ENCODE measurements around the gene ZC3H4.
"Not testable (repeated sequence)": the region's sequence is repeated elsewhere in the genome, so short reads cannot be mapped to it uniquely, and the experiment has no call there.

The ZC3H4 gene

GRCh38 chr19:47107953-47108746, 5.4 kb downstream of the ZC3H4 start:
- no peak for DNase-seq (ENCODE audit: low spot score)

GRCh38 chr19:47107202-47107952, 6.2 kb downstream of the ZC3H4 start:
- peak; percentile 69 for DNase-seq (ENCODE audit: low spot score)

- DNase-seq (ENCODE audit: low spot score), result no peak
Observed at GRCh38 chr19:47106821-47107201, 6.8 kb downstream of the ZC3H4 start.

DNA sequence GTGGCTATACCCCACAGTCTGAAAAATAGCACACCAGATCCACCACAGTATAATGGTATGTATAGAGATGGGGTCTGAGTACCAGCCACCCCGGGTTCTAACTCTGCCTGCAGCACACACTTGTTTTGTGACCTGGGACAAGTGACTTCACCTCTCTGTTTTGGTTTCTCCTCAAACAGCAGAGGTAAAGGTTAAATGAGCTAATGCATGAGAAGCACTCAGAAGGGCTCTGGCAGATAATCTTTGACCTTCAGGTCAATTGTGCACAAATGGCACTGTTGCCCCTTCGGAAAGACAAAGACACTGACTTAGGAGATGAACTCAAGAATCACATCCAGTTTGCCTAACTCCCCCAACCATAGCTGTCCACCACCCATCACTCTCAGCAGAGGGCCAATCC, 7.7 kb downstream of the ZC3H4 start:
- DNase-seq (ENCODE audit: low spot score), result no peak

DNA sequence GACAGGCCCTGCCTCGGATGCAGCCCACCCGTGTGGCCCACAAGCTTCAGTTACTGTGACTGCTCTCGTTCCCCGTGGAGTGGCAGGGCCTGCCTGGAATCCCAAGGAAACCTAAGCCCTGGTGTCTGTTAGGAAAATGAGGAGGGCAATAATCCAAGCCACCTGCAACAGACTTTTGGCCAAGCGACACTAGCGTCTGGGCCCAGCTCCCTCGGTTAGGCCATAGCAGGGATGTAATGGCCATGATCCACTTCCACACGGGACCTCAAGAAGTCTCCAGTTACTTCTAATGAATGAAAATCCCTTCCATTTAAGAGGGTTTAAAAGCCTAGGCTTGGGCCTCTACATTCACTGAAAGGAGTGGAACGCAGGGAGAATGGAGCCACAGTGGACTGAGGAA, 8.9 kb downstream of the ZC3H4 start:
- DNase-seq (ENCODE audit: low spot score), result no peak

- DNase-seq (ENCODE audit: low spot score), result no peak
Observed at GRCh38 chr19:47102346-47103060, 11.1 kb downstream of the ZC3H4 start.

DNA sequence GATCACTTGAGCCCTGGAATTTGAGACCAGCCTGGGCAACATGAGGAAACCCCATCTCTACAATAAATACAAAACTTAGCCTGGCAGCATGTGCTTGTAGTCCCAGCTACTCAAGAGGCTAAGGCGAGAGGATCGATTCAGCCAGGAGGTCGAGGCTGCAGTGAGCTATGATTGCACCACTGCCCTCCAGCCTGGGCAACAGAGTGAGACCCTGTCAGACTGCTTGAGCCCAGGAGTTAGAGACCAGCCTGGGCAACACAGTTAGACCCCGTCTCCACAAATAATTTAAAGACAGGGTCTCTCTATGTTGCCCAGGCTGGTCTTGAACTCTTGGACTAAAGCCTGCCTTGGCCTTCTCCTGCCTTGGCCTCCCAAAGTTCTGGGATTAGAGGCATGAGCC, 12.5 kb downstream of the ZC3H4 start:
- not testable (repeated sequence) for DNase-seq (ENCODE audit: low spot score)

- no peak for DNase-seq (ENCODE audit: low spot score)
Observed at GRCh38 chr19:47100290-47100689, 13.3 kb downstream of the ZC3H4 start.

- DNase-seq (ENCODE audit: low spot score), result no peak
Observed at GRCh38 chr19:47099576-47100050, 14.0 kb downstream of the ZC3H4 start.

DNA sequence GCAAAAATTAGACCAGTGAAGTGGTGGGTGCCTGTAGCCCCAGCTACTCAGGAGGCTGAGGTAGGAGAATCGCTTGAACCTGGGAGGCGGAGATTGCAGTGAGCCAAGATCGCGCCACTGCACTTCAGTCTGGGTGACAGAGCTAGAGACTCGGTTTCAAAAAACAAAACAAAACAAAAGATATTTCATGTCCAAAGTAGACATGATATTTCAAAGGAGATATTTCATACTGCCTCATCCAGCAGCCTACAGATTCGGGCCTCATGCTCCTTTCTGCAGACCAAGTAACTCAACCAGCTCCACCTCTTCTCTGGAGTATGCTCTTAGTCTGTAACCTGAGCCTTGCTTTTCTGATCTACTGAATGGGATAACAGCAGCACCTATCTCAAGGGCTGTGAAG, 15.0 kb downstream of the ZC3H4 start:
- DNase-seq (ENCODE audit: low spot score), result no peak

DNA sequence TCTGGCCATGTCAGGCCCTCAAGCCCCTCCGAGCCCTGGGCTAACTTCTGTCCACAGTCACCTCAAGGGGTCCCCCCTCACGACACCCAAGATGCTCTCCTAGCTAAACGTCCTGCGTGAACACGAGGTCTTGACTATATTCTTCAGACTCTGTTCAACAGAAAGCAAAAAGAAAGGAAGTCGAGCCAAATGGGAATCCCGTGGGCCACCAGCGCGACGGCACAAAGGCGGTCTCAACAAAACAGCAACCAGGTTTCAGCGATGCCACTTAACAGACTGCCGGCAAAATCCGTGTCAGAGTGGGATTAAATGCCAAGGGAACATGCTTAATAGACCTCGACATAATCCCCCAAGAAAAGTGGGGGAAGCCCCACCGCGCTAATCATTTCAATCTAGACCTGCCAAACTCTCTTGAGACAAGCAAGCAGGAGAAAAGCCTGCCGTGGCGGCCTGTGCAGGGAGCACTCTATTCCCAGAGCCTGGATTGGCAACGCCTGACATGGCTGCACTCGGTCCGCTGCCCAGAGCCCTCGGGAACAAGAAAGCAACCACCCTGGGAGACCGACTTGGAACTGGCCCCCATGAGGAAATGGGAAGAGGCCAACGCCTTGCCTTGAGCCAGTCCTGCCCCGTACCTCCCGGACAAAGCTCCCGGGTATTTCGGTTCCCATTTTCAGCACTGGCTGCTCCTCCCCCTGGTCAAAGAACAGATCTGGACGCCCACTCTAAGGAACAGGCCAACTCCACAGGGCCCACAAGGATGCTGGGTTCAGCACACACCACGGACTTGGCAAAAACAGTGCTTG, 16.0 kb downstream of the ZC3H4 start:
- no peak for DNase-seq (ENCODE audit: low spot score)

GRCh38 chr19:47096721-47097120, 16.9 kb downstream of the ZC3H4 start:
- DNase-seq (ENCODE audit: low spot score), result no peak

DNA sequence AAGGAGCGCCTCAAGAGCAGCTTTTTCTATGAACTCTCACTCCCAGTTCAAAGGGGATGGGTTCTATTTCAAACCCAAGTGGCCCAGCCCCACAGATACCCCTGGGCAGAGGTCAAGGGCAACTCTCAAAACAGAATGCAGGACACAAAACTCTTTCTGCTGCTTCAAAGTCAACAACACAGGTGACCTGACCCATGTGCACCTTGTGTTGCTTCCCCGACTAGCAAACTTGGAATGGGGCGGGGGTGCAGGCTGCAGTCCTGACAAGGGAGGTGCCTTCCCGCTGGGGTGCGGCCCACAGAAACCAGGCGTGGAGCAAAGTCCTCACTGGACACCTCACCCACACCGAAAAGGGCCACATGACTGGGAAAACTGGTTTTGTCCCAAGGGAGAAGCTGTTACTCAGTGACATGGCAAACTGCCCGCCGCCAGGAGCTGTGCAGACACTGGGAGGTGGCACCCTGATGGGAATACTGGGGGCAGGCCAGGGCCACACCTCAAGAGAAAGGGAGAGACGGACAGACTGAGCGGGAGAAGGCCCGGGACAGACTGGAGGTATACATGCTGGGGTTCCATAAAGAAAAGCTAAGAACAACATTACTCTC, 17.4 kb downstream of the ZC3H4 start:
- no peak for DNase-seq (ENCODE audit: low spot score)

DNA sequence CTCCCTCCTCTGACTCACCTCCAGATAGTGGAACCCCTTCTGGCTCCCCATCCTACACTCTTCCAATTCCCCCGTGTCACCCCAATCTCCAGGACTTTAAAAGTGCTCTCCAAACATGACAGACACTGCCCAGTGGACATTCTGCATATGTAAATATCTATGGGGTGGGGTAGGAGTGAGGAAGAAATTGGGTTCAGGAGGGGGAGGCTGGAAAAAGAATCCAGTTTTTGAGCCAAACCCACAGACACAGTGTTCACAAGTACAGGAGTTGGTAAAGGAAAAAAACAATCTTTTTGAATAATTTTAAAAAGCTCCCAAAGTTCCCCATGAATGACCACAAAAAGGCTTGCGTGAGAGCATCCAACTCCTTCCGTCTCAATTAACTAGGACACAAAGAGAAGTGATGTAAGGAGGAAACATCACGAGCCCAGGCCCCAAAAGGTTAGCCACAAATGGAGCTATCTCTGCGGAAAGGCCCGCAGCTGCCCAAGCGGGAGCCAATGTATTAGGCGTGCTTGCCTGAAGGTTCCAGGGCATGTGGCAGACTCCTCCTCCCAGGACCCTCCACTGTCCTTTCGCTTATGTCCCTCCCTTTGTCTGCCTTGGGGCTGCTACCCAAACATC, 18.0 kb downstream of the ZC3H4 start:
- no peak for DNase-seq (ENCODE audit: low spot score)

- peak; percentile 45 for DNase-seq (ENCODE audit: low spot score)
Observed at GRCh38 chr19:47094557-47095475, 18.8 kb downstream of the ZC3H4 start.

DNA sequence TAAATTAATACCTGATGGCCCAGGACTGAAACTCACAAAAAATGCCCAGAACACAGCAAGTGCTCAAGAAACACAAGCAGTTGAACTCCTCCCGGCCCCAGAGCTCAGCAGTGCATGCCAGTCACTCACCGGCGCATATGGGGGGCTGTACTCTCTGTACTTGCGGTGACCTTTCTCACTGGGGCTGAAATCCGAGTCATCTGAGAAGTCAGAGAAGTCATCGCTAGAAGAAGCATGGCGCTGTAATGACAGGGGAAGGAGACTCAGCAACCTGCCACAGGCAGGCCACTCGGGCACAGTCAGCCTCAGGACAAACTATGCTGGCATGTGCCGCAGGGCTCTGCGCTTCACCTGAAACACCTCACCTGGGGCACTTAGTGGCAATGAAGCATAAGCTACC, 19.7 kb downstream of the ZC3H4 start:
- DNase-seq (ENCODE audit: low spot score), result no peak

GRCh38 chr19:47093254-47093653, 20.3 kb downstream of the ZC3H4 start:
- no peak for DNase-seq (ENCODE audit: low spot score)

DNA sequence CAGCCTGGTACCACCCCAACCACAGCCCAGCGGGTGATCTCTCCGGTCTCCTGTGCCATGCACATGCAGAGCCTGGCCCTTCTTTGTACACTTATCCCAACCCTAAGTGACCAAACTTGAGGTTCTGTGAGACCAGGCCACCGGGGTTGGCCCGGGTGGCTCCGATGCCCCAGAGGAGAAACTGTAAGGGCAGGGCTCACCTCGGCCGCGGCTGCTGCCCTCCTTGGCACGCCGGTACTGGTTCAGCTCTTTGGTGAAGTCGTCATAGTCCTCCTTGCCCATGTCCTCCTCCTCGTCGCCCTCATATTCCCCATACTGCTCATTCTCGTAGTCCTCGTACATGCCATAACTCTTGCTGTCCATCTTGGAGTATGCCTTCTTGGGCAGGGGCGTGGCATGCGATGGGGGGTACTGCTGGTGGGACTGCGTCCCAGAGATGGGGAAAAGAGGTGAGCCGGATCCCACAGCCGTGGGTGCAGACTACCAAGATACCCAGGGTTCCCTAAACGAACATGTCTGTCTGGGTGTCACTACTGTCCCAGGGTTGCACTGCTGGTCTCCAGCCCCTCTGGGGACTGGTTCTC, 23.7 kb downstream of the ZC3H4 start:
- no peak for DNase-seq (ENCODE audit: low spot score)

DNA sequence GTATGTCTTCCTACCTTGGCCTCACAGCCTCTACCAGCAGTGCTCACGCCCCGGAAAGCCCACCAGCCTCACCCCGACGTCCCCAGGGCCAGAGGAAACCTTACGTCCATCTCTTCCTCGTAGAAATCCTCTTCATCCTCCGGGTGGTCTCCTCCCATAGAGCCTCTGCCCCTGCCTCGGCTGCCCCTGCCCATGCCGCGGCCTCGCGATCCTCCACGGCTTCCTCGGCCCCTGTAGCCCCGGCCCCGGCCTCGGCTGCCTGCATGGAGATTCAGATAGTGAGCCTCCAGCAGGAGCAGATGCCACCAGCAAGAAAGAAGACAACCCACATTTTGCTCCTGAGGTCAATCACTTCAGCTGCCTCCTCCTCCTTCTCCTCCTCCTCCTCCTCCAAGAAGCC, 27.3 kb downstream of the ZC3H4 start:
- no peak for DNase-seq (ENCODE audit: low spot score)

Data from CD4-positive, alpha-beta T cell treated with Interleukin-6 at 100 ng/mL for 8 hours (primary cell).